HepG2 (cell line): ENCODE measurements around the gene PLXNB2. TPM values are rescaled to one million over a fixed set of nuclear protein-coding genes. Genes with fewer than 3 reads are reported as not detected.

Experiments
- CHD4 ChIP-seq: fragments of 200-600 bp; sonication (generic); IDR thresholded peaks from 2 replicates; pipeline ENCODE4 v1.7.0; 2017; ENCODE audit warnings: mild to moderate bottlenecking, low read length, borderline replicate concordance
- GATA4 ChIP-seq: sonication (generic); IDR thresholded peaks from 2 replicates; pipeline ENCODE4 v1.6.1; 2016; ENCODE audit warnings: antibody characterized with exemption, low read depth, borderline replicate concordance
- MAFG ChIP-seq: sonication (generic); formaldehyde crosslinking; IDR thresholded peaks from 2 replicates; pipeline ENCODE4 v1.5.1; 2020; ENCODE audit warnings: mild to moderate bottlenecking, missing genetic modification reagents
- PATZ1 ChIP-seq: sonication (generic); formaldehyde crosslinking; IDR thresholded peaks from 2 replicates; pipeline ENCODE4 v1.4.0; 2020; ENCODE audit warnings: missing genetic modification reagents
- RORA ChIP-seq: sonication (generic); formaldehyde crosslinking; IDR thresholded peaks from 2 replicates; pipeline ENCODE4 v1.5.0; 2020; ENCODE audit warnings: mild to moderate bottlenecking, missing genetic modification reagents, moderate library complexity
- SP5 ChIP-seq: IDR thresholded peaks from 2 replicates; pipeline ENCODE4 v1.6.1; 2016; ENCODE audit warnings: low read depth, borderline replicate concordance
- SYNCRIP ChIP-seq: fragments of 200-400 bp; formaldehyde crosslinking; IDR thresholded peaks from 2 replicates; pipeline ENCODE4 v1.6.1; 2018; ENCODE audit warnings: mild to moderate bottlenecking, low read depth, low read length; ENCODE audit not compliant: insufficient read depth
- TFAP4 ChIP-seq: sonication (generic); IDR thresholded peaks from 2 replicates; pipeline ENCODE4 v1.6.1; 2016; ENCODE audit warnings: low read depth, borderline replicate concordance
- ZBTB21 ChIP-seq: sonication (generic); formaldehyde crosslinking; IDR thresholded peaks from 2 replicates; pipeline ENCODE4 v1.4.0; 2020; ENCODE audit warnings: missing genetic modification reagents
- ZHX1 ChIP-seq: sonication (generic); formaldehyde crosslinking; IDR thresholded peaks from 2 replicates; pipeline ENCODE4 v1.8.1; 2022; ENCODE audit warnings: low read depth, mild to moderate bottlenecking, missing genetic modification reagents
- ZNF232 ChIP-seq: sonication (generic); formaldehyde crosslinking; IDR thresholded peaks from 2 replicates; pipeline ENCODE4 v1.4.0; 2020; ENCODE audit warnings: missing genetic modification reagents, borderline replicate concordance
- ZNF263 ChIP-seq: sonication (generic); formaldehyde crosslinking; IDR thresholded peaks from 2 replicates; pipeline ENCODE4 v1.4.0; 2020; ENCODE audit warnings: missing genetic modification reagents
- ZNF496 ChIP-seq: sonication (generic); formaldehyde crosslinking; IDR thresholded peaks from 2 replicates; pipeline ENCODE4 v1.8.1; 2023; ENCODE audit warnings: mild to moderate bottlenecking, moderate library complexity, missing genetic modification reagents; ENCODE audit not compliant: insufficient replicate concordance
- ZNF501 ChIP-seq: sonication (generic); formaldehyde crosslinking; IDR thresholded peaks from 2 replicates; pipeline ENCODE4 v1.5.1; 2020; ENCODE audit warnings: mild to moderate bottlenecking, moderate library complexity, missing genetic modification reagents
- ZNF562 ChIP-seq: sonication (generic); formaldehyde crosslinking; IDR thresholded peaks from 2 replicates; pipeline ENCODE4 v1.8.0; 2022; ENCODE audit warnings: missing genetic modification reagents, borderline replicate concordance
- ZNF720 ChIP-seq: sonication (generic); formaldehyde crosslinking; IDR thresholded peaks from 2 replicates; pipeline ENCODE4 v1.4.0; 2020; ENCODE audit warnings: missing genetic modification reagents
- ZNF781 ChIP-seq: sonication (generic); formaldehyde crosslinking; IDR thresholded peaks from 2 replicates; pipeline ENCODE4 v1.5.1; 2020; ENCODE audit warnings: borderline replicate concordance, mild to moderate bottlenecking, missing genetic modification reagents; ENCODE audit errors: not compliant biosample characterization
- ZNF788 ChIP-seq: sonication (generic); formaldehyde crosslinking; IDR thresholded peaks from 2 replicates; pipeline ENCODE4 v1.5.0; 2020; ENCODE audit warnings: mild to moderate bottlenecking, missing genetic modification reagents, borderline replicate concordance
- ZNF879 ChIP-seq: sonication (generic); formaldehyde crosslinking; IDR thresholded peaks from 2 replicates; pipeline ENCODE4 v1.8.1; 2023; ENCODE audit warnings: missing genetic modification reagents
- ZSCAN22 ChIP-seq: sonication (generic); formaldehyde crosslinking; IDR thresholded peaks from 2 replicates; pipeline ENCODE4 v1.4.0; 2020; ENCODE audit warnings: mild to moderate bottlenecking, missing genetic modification reagents
- ZXDC ChIP-seq: sonication (generic); formaldehyde crosslinking; IDR thresholded peaks from 2 replicates; pipeline ENCODE4 v1.5.0; 2020; ENCODE audit warnings: mild to moderate bottlenecking, missing genetic modification reagents
- polyA plus RNA-seq, 8 experiments: library from polyadenylated mRNA; depleted of rRNA in 3 of 8; stranded (reverse) in 7 of 8; unstranded in 1 of 8; fragments of >200 nt; fragmentation: Illumina TruSeq in 4 of 8; extraction: Trizol in 4 of 8; gene quantifications; 2 replicates each; pipeline versions ENCODE4 v1.2.1 to v1.2.3, GENCODE V29; 2011 to 2016; ENCODE audit warnings: low read depth in 4 of 8, missing spikeins in 1 of 8, mixed read lengths in 1 of 8; ENCODE audit not compliant: insufficient read depth in 1 of 8
- total RNA-seq, 5 experiments: library from RNA; depleted of rRNA; stranded (reverse); fragments of >200 nt; fragmentation: Illumina TruSeq; extraction: Trizol; gene quantifications; 2 replicates each; pipeline ENCODE4 v1.2.3, GENCODE V29; 2016; ENCODE audit warnings: low read depth in 1 of 5

PLXNB2 gene
- total and polyA plus RNA-seq, 2 of the 13 experiments (the other 11 are each of a cell fraction or from before 2014, with no cell fraction given) = 32.6 to 68.9 TPM

GRCh38 chr22:50244420-50245213 is 62.8 kb downstream of the PLXNB2 start, which contains the start of gene TUBGCP6 (continued):
- TF ChIP-seq ZNF562 = no peak
- TF ChIP-seq ZNF501 = peak; percentile 95
- TF ChIP-seq MAFG (CRISPR knock-in tag) = no peak
- peak; percentile 92; the same call in 1 of the 2 replicates for TF ChIP-seq ZNF788 (CRISPR knock-in tag)
- peak; percentile 94 for TF ChIP-seq ZNF879
- peak; percentile 89 for TF ChIP-seq ZHX1
- peak; percentile 47; the same call in 1 of the 2 replicates for TF ChIP-seq TFAP4
- TF ChIP-seq ZNF781 (CRISPR knock-in tag) = no peak
- TF ChIP-seq GATA4 = no peak; the same call in 1 of the 2 replicates
- no peak for TF ChIP-seq ZXDC (CRISPR knock-in tag)
- no peak for TF ChIP-seq ZNF720 (CRISPR knock-in tag)
- peak; percentile 98 for TF ChIP-seq ZBTB21 (CRISPR knock-in tag)
- TF ChIP-seq ZSCAN22 (CRISPR knock-in tag) = no peak
- TF ChIP-seq ZNF496 (CRISPR knock-in tag) = no peak
- no peak for TF ChIP-seq SYNCRIP
- no peak for TF ChIP-seq ZNF263 (CRISPR knock-in tag)
- TF ChIP-seq PATZ1 (CRISPR knock-in tag) = peak; percentile 24; the same call in 1 of the 2 replicates
- TF ChIP-seq RORA (CRISPR knock-in tag) = no peak
- peak; percentile 38; the same call in 1 of the 2 replicates for TF ChIP-seq SP5 (CRISPR knock-in tag)
- TF ChIP-seq CHD4 = no peak
- TF ChIP-seq ZNF232 (CRISPR knock-in tag) = peak; percentile 76; the same call in 1 of the 2 replicates
